Sciatic nerve (tissue), 2 donors: ENCODE measurements around the gene PUM1. TPM values are rescaled to one million over a fixed set of nuclear protein-coding genes. Genes with fewer than 3 reads are reported as not detected.
"Not testable (repeated sequence)": the region's sequence is repeated elsewhere in the genome, so short reads cannot be mapped to it uniquely, and the experiment has no call there.

Experiments
- ATAC-seq: fragments of 200-7000 bp; cut with Tn5 transposase; one replicate; pipeline ENCODE4 v1.9.1; 2020; ENCODE audit warnings: mild to moderate bottlenecking, moderate library complexity
- DNase-seq: peaks from one replicate; pipeline ENCODE4 v3.0.0-alpha.2; 2020; ENCODE audit warnings: low spot score
- intact Hi-C: fragments of 100-400 bp; cut with DNase I; formaldehyde crosslinking; loops from one replicate; pipeline ENCODE4 v1.14.2; 2022
- total RNA-seq: library from RNA; stranded (reverse); fragmentation: NEBNext Ultra II Directional; extraction: Animal tissue kit (Norgen Biotek cat#: 25700); gene quantifications from one replicate; pipeline ENCODE4 v1.2.1, GENCODE V29; 2021
- donor health status: DM: no; HTN: no; CAD: no.
- donor health status: DM: no; HTN: no; CAD: no.

Gene PUM1
- total RNA-seq, 1 donor from 2014 or later = 144 TPM

DNA sequence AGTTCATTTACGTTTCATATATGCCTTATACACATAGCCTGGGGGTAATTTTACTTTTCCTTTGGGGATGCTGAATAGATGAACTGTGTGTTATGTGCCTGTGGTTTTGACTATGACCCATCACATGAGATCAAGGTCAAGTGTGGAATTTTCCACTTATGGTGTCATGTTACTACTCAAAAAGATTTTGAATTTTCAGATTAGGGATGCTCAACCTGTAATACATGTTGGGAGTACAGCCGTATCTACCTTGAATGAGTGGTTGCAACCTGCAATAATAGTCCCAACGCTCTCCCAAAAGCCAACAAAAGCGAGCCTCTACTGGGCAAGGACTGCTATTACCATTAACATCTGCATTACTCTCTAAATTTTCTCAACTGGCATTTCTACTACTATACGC lies 88.4 kb downstream of the PUM1 start:
- no peak for DNase-seq
- ATAC-seq = peak; percentile 57
- intact Hi-C loops = no loop called here

DNA sequence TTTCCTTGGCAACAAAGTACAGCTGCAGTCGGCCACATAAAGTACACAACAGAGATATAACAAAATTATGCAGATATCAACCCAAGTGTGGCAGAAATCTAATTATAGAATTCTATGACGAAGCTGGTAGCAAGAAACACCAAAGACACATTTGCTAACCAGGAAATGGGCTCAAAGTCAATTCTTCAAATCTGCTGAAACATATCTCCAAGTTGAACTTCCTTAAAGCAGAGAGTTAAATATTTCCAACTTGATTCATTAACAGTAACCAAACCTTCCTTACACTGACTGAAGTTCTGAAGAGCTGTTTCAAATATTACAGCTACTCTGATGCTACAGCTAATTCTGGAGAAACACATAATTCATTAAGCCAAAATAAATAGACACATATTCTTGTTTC lies 89.4 kb downstream of the PUM1 start:
- intact Hi-C loops = no loop called here
- DNase-seq = no peak
- peak; percentile 42 for ATAC-seq

DNA sequence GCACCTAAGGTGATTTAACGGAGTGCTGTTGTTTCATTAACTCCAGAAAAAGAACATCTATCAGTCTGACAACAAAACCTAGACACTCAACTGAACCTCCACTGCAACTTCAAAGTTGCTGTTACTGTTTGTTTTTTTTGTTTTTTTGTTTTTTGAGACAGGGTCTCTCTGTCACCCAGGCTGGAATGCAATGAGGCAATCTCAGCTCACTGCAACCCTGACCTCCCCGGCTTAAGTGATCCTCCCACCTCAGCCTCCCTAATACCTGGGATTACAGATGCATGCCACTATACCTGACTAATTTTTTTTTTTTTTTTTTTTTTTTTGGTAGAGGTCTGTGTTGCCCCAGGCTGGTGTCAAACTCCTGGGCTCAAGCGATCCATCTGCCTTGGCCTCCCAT lies 90.3 kb downstream of the PUM1 start:
- intact Hi-C loops = no loop called here
- ATAC-seq = no peak

DNA sequence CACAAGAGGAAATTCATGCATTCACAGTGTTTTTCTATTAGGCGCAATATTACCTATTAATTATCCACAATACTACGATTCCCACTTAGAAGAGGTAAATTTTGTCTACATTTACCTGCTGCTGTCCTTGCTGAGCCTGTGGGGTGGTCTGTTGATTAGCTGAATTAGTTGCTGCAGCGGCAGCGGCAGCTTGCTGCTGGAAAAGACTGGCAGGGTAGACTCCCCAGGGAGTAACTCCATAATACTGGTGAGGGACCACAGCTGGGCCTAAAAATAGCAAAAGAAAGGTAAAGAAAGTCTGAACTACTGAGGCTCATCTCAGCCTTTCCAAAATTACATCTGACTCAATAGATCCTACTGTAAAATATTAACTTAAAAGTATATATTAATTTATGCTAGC lies 91.0 kb downstream of the PUM1 start:
- no peak for DNase-seq
- intact Hi-C loops = no loop called here
- ATAC-seq = no peak

More for the DNA sequence above, 90.3 kb downstream of the PUM1 start:
- DNase-seq = no peak

DNA sequence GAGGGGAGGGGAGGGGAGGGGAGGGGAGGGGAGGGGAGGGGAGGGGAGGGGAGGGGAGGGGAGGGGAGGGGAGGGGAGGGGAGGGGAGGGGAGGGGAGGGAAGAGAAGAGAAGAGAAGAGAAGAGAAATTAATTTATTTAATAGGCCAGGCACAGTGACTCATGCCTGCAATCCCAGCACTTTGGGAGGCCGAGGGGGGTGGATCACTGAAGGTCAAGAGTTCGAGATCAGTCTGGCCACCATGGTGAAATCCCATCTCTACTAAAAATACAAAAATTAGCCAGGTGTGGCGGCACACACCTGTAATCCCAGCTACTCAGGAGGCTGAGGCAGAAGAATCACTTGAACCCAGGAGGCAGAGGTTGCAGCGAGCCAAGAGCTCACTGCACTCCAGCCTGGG lies 93.2 kb downstream of the PUM1 start:
- DNase-seq, intact Hi-C loops, ATAC-seq: not testable (repeated sequence)

DNA sequence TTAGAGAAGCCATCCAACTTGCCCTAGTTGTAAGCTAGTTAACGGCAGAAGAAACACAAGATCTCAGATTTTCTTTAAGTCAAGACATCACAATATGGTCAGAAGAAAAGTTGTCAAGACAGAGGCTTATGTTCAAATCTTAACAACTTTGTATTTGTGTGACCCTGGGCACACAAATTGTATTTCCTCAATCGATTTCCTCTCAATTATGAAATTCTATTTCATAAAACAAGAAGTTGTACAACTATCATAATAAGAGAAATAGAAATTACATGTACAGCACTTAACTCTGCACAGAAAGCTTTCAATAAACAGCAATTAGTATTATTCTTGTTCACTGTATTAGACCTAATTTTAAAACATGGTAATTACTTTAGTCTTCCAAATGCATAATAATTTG lies 94.0 kb downstream of the PUM1 start:
- intact Hi-C loops = no loop called here
- DNase-seq (no peak), ATAC-seq (no peak)

DNA sequence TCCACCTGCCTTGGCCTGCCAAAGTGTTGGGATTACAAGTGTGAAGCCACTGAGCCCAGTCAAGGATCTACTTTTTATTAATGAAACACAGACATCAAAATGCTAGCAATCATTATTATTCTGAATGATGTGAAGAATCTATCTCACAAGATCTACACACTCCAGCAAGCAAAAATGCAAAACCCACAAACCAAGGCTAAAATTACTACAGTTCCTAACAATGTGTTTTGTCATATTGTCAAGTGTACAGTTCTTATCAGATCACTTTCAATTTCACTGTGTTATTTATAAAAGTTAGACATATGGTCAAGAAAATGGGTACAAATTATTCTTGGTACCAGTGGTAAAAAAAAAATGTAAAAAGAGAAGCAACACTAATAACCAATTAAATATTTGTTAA lies 95.6 kb downstream of the PUM1 start:
- no peak for ATAC-seq
- intact Hi-C loops = no loop called here
- no peak for DNase-seq

DNA sequence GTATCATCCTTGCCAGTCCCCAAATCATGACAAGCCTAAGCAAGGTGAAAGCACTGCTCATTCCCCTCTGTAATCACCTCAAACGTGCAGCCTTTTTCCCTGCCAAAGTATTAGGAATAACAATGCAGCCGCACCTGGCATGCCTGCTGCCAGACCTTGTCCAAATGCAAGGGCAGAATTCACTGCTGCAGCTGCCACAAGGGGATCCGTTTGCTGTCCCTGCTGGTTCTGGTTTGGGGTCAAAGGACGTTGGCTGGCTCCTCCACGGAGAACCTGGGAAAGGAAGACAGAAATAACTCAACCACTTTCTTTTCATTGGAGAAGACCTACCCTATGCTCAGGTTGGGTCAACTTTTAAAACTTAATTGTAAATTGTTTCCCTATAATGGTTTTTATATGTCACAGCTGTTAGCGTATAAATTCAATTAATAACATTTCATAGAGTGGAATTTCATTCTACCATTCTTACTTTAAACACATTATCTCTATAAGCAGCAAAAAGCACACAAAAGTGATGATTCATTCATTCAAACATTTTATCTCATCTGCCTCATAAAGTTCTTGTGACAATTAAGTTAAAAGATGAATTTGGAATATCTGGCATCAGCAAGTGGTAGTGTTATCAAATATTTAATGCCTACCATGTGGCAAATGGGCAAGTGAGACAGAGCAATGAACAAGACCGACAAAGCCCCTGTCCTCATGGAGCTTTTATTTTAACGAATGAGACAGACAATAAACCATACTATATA lies 97.1 kb downstream of the PUM1 start:
- intact Hi-C loops = no loop called here
- no peak for DNase-seq
- ATAC-seq = no peak

DNA sequence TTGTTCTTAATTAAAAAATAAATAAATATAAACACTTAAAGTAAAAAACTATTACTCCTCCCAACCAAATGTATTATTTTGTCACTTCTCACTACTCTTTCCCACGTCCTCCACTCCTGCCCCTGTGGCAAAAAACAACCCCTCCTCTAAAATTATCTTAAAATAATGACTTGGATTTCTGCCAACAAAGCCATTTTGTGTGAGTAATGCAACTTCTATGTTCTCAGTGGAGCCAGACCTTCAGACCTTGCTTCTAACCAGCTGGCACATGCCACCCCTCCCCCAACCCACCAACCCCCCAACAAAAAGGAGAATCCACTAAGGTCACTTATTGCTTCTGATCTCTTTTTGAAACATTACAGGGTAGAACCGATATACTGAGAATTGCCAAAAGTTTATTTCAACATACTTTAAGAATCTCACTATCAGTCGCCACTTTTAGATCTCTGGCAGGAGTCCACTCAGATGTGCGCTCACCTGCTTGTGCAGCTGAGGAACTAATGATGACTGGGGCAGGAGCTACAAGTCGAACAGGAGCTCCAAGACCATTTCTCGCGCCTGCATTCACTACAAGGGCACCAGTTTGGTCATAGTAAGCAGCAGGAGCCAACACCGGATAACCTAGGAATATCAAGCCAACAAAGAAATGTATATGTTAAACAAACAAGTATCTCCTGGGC lies 98.7 kb downstream of the PUM1 start:
- no peak for DNase-seq
- intact Hi-C loops = no loop called here

DNA sequence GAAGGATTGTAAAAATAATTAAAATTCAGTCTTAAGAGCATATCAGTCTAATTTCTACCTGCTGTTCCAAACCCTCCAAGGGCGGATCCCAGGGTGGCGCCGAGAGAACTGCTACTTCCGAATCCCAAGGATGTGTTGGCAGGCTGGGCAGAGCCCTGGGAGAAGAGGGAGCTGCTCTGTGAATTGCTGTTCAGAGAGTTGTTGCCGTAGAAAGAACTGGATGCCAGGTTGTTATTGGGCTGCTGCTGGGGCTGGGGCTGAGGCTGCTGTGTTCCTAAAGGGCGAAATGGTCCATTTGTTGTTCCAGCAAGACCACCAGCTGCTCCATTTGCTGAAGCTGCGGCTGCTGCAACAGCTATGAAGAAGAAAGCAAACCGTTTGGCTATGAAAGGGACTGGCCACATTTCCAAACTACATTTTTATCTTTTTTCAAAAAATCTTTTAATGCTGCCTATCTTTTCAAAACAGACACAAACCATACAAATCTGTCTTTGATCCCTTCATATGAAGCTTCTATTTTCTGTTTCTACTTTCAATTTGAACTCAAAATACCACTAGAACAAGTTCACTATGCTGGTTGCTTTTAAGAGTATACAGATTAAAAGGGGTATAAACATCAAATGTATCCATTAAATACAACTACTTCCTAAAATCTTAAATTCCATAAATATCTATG lies 99.5 kb downstream of the PUM1 start:
- no peak for DNase-seq
- ATAC-seq = no peak
- intact Hi-C loops = no loop called here

More for the DNA sequence above, 98.7 kb downstream of the PUM1 start:
- ATAC-seq = no peak

DNA sequence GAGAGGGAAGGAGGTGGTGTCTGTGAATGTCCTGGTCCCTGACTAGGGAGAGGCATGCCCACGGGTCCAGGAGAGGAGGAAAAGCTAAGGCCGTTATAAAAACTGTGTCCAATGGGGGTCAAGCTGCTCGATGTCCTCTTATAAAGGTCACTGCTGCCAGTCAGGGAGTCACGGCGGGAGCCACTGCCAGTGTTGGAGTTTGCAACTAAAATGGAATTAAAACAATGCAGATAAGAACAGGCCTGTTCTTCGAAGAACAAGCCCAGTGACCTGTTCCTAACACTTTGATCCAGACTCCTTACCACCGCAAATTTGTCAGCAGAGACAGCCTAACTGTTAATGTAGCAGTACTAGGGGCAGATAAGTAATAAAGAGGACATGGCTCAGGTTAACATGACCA lies 100.8 kb downstream of the PUM1 start:
- intact Hi-C loops = no loop called here
- DNase-seq (no peak), ATAC-seq (no peak)

DNA sequence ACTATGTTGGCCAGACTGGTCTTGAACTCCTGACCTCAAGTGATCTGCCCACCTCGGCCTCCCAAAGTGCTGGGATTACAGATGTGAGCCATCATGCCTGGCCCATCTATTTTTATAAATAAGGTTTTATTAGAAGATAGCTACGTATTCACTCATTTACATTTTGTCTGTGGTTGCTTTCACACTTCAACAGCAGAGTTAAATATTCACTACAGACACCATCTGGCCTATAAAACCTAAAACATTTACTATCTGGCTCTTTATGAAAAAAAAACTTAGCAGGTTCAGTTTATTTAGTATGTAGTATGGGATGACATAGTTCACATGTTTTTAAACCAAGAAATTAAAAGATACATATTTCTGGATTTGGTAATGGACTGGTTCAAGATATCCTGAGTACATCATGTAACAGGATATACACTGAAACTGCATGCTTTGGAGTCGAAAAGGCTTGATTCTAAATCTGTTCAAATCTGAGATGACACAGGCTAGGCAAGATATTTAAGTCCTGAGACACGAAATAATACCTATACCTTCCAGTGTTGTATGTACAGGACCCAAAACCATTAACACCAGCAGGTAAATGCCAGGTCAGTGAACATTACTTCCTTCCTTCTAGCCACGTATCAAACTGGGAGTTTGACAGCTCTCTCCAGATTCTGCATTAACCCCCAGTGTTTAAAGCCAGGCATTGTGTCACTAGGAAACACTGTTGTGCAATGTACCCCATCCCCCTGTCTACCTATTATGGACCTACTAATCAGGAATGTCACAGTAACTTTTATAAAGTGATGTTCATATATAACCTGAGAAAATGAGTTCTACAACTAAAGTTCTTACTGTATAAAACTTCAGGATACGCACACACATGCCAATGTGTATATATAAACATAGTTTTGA lies 102.7 kb downstream of the PUM1 start:
- no peak for ATAC-seq

DNA sequence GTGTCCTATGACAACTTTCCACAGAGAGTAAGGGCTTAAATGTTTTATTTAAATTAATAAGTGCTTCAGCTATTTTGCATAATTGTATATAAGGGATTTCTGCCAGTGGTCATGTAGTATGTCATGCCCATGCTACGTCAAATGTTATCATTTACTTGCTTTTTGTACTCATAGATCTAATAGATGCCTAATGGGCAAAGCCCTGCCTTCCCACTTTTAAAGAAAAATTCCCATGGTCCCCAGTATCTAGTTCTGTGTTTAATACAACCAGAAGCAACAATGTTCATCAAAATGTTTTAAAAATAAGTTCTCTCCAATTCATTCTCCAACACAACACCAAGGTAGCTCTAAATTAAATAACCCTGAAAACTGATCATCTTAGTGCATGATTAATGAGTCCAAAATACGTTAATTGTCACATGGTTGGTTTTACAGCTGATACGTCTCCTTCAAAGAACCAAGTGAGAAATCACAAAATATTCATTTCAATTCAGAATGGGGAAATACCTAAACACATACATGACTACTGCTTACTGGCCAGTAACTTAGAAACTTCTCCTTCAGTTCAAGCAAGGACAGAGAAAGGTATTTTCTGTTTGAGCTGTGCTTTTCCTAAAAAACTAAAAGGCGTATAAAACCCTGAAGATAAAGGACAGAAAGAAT lies 107.8 kb downstream of the PUM1 start:
- ATAC-seq = no peak
- DNase-seq = no peak
- intact Hi-C loops = no loop called here

More for the DNA sequence above, 102.7 kb downstream of the PUM1 start:
- no peak for DNase-seq
- intact Hi-C loops = no loop called here

DNA sequence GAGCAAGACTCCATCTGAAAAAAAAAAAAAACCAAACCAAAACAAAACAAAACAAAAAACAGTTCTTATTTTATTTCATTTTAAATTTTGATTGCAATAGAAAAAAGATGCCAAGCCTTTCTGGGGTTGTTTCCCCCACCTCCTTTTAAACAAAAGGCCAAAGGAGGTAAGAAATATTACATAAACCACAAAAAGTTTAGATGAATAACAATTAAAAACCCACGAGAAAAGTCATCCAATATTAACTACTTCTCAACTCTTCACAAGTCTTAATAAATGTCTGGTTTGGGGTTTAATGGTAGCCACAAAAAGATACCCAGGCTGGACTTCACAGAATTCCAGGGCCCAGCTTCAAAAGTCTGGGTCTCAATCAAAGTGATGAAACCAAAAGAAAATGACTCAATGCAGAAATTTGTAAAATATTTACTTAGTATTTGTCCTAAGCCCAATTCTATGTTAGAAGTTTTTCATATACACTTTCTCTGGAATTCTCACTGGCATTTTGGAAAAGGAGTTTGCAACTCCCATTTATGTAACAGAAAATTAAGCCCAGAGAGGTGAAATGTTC lies 110.0 kb downstream of the PUM1 start:
- ATAC-seq (no peak), DNase-seq (no peak)
- intact Hi-C loops = no loop called here

DNA sequence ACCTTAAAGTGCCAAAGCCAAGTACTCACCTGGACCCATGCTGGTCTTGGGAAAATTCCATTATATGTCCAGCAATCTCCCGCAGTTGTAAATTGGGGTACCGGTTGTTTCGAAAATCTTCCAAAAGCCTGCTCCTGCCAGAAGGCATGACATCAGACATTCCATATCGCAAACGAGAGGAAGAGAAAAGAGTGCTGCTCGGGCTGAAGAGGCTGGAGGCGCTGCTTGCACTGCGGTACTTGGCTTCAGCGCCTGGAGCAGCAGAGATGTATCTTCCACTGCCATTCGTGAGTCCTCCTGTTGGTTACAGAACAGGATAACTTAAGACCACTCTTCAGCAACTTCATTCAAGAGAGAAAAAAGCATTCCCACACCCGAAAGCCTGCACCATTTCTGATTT lies 111.8 kb downstream of the PUM1 start:
- ATAC-seq (no peak), DNase-seq (no peak)
- intact Hi-C loops = no loop called here

DNA sequence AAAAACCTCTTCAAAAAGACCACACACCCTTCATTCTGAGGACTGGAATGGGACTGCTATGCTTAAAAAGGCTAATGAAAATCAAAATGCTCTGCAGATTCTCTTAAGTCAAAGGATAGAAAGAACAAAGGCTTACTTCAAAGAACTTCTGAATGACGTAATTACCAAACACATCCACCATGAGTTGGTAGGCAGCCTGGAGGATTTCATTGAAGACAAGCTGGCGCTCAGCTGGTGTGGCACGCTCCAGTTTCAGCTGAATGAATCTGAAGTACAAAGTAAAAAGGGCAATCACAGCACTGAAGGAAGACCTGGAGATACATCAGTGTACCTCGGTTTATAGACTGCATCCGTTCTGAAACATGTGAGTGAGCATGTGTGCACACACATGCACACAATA lies 113.4 kb downstream of the PUM1 start:
- ATAC-seq = no peak
- intact Hi-C loops = no loop called here
- no peak for DNase-seq

DNA sequence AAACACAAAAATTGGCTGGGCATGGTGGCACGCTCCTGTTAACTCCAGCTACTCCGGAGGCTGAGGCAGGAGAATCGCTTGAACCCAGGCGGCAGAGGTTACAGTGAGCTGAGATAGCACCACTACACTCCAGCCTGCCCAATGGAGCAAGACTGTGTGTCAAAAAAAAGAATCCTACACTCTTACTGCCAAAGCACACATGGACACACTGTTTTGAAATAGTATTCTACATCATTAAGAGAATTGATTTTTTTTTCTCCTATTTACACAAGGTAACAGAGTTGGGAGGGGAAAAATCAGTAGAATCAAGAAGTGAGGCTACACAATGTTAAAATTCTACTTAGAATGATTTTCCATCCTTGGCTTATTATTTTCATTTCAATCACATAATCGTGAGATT lies 114.8 kb downstream of the PUM1 start:
- ATAC-seq = no peak
- intact Hi-C loops = no loop called here
- no peak for DNase-seq

DNA sequence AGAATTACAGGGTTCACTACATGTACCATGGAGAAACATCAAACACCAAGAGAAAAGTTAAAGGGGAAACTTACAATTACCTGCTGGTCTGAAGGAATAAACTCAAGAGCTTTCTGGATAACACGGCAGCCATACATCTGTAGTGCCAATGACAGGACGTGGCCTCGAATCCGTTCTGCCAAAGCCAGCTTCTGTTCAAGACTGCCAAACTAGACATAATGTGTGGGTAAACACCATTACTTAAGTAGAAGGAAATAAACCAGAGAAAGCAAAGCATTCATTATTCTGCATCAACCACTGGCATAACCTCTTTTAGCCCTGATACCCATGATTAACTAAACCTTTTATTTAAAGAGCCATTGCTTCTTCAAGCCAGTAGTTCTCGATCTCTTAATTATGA lies 115.5 kb downstream of the PUM1 start:
- ATAC-seq = no peak
- DNase-seq = no peak
- intact Hi-C loops = no loop called here

DNA sequence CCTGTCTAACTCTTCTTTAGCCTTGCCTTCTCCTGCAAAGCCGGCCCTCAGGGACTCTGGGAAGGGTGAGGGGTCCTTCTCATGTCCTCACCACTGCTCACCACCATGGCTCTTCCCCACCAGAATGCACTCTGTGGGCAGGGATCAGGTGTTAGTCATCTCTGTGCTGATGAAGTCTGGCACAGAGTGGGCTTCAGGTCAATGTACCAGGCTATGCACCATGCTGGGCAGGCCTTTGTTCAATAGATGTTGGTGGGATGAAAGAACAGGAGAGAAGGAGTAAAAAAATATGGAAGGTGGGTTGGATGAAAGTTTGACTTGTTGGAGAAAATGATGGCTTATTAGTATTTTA lies 116.1 kb downstream of the PUM1 start:
- DNase-seq, intact Hi-C loops, ATAC-seq: not testable (repeated sequence)
